K562 (cell line): ENCODE measurements around the gene NCAM2. TPM values are rescaled to one million over a fixed set of nuclear protein-coding genes. Genes with fewer than 3 reads are reported as not detected.

Experiments
- CBX1 ChIP-seq: sonication (generic); IDR thresholded peaks from 2 replicates; pipeline ENCODE4 v1.6.1; 2016; ENCODE audit warnings: antibody characterized with exemption, low read depth, mild to moderate bottlenecking
- CC2D1A ChIP-seq: fragments of 450-650 bp; IDR thresholded peaks from 2 replicates; pipeline ENCODE4 v1.6.1; 2017; ENCODE audit warnings: mild to moderate bottlenecking
- ETS2 ChIP-seq: IDR thresholded peaks from 2 replicates; pipeline ENCODE4 v1.6.1; 2016; ENCODE audit warnings: borderline replicate concordance, missing genetic modification characterization, mild to moderate bottlenecking, moderate library complexity, missing compliant biosample characterization; ENCODE audit not compliant: poor library complexity, severe bottlenecking
- HBP1 ChIP-seq: fragments of 450-650 bp; formaldehyde crosslinking; IDR thresholded peaks from 2 replicates; pipeline ENCODE4 v1.4.0; 2022; ENCODE audit warnings: missing genetic modification characterization
- IFI16 ChIP-seq: fragments of 250-450 bp; sonication (Bioruptor Pico); IDR thresholded peaks from 2 replicates; pipeline ENCODE4 v2.1.2; 2022; ENCODE audit warnings: mild to moderate bottlenecking, inconsistent platforms
- KDM5B ChIP-seq: fragments of 200-600 bp; sonication (generic); IDR thresholded peaks from 2 replicates; pipeline ENCODE4 v1.6.1; 2012; ENCODE audit warnings: low read depth, mild to moderate bottlenecking, moderate library complexity, low read length, control low read depth, inconsistent platforms; ENCODE audit not compliant: insufficient replicate concordance
- MECOM ChIP-seq: fragments of 250-450 bp; sonication (Bioruptor Pico); IDR thresholded peaks from 2 replicates; pipeline ENCODE4 v1.8.0; 2022; ENCODE audit warnings: inconsistent platforms
- NCOA2 ChIP-seq, 2 experiments: fragments of 450-650 bp; IDR thresholded peaks; 2 replicates each; pipeline ENCODE4 v1.6.1; 2018; ENCODE audit warnings: mild to moderate bottlenecking in 2 of 2, moderate library complexity in 1 of 2; ENCODE audit not compliant: partially characterized antibody in 2 of 2
- POLR2AphosphoS2 ChIP-seq: IDR thresholded peaks from 2 replicates; pipeline ENCODE4 v1.6.1; 2012; ENCODE audit warnings: low read length, improper control_type of control experiment
- RHOXF2B ChIP-seq: fragments of 250-450 bp; sonication (Bioruptor Pico); conservative IDR thresholded peaks from 2 replicates; pipeline ENCODE4 v1.5.1; 2021
- ZNF184 ChIP-seq: sonication (generic); formaldehyde crosslinking; IDR thresholded peaks from 2 replicates; pipeline ENCODE4 v1.5.0; 2020; ENCODE audit warnings: missing genetic modification reagents
- ZNF212 ChIP-seq: fragments of 450-650 bp; formaldehyde crosslinking; IDR thresholded peaks from 2 replicates; pipeline ENCODE4 v1.4.0; 2020; ENCODE audit warnings: mild to moderate bottlenecking
- ZNF282 ChIP-seq: sonication (generic); formaldehyde crosslinking; IDR thresholded peaks from 2 replicates; pipeline ENCODE4 v1.8.1; 2023; ENCODE audit warnings: missing genetic modification reagents
- ZNF395 ChIP-seq: fragments of 200-800 bp; sonication (Bioruptor generic); IDR thresholded peaks from 2 replicates; pipeline ENCODE4 v1.6.1; 2017; ENCODE audit warnings: missing genetic modification characterization, missing compliant biosample characterization
- ZNF444 ChIP-seq: fragments of 250-450 bp; sonication (Bioruptor Pico); IDR thresholded peaks from 2 replicates; pipeline ENCODE4 v1.4.0; 2020; ENCODE audit warnings: mild to moderate bottlenecking, moderate library complexity
- ZNF512 ChIP-seq: IDR thresholded peaks from 2 replicates; pipeline ENCODE4 v1.6.1; 2016; ENCODE audit warnings: missing genetic modification characterization, missing compliant biosample characterization
- ZNF589 ChIP-seq: fragments of 200-800 bp; sonication (Bioruptor generic); IDR thresholded peaks from 2 replicates; pipeline ENCODE4 v1.6.1; 2016; ENCODE audit warnings: low read depth, missing genetic modification characterization, missing compliant biosample characterization
- polyA plus RNA-seq, 8 experiments: library from polyadenylated mRNA; depleted of rRNA in 4 of 8; stranded (reverse) in 5 of 8; unstranded in 3 of 8; fragments of >200 nt; fragmentation: Nextera tagmentation in 2 of 8; fragmentation: Illumina TruSeq in 1 of 8; extraction: Ambion mirVana in 2 of 8; extraction: Trizol in 1 of 8; gene quantifications; 2 replicates each; pipeline versions ENCODE4 v1.2.1 to v1.2.3, GENCODE V29; 2011 to 2014; ENCODE audit warnings: inconsistent platforms in 1 of 8, missing spikeins in 1 of 8
- total RNA-seq, 7 experiments: library from RNA; depleted of rRNA in 6 of 7; stranded (reverse); fragments of >200 nt in 6 of 7; fragmentation: Illumina TruSeq in 2 of 7; extraction: Trizol in 2 of 7; gene quantifications; 2 replicates each; pipeline versions ENCODE4 v1.2.1 to v1.2.3, GENCODE V29; 2011 to 2021; ENCODE audit warnings: low replicate concordance in 1 of 7

The NCAM2 gene
- total and polyA plus RNA-seq, 9 of the 15 experiments (the other 6 are each of a cell fraction or from before 2014, with no cell fraction given): 14.0 to 58.2 (median 27.8) TPM

GRCh38 chr21:21174676-21175075 lies 176.5 kb downstream of the NCAM2 start (continued):
- TF ChIP-seq ZNF395 (CRISPR knock-in tag) (no peak), KDM5B (no peak), ZNF212 (CRISPR knock-in tag) (no peak), MECOM (CRISPR knock-in tag) (no peak), CBX1 (no peak), ZNF444 (CRISPR knock-in tag) (no peak), ZNF589 (no peak), ZNF282 (no peak), ZNF184 (no peak), NCOA2 (IDR thresholded peaks at IDR 0.05; ENCODE audit: partially characterized antibody in 2 of 2) (peak in 1 of 2 experiments; percentile 7), HBP1 (CRISPR knock-in tag) (no peak), IFI16 (CRISPR knock-in tag) (no peak), ZNF512 (tag) (no peak), CC2D1A (no peak), RHOXF2B (CRISPR knock-in tag) (no peak), ETS2 (tag) (no peak), POLR2AphosphoS2 (no peak)
